ENCODE measurements around the gene PDE3A.
"Not testable (repeated sequence)": the region's sequence is repeated elsewhere in the genome, so short reads cannot be mapped to it uniquely, and the experiment has no call there.

The PDE3A gene

GRCh38 chr12:20560935-20561334 is 192.6 kb downstream of the PDE3A start:
- no peak for DNase-seq

GRCh38 chr12:20561871-20562270 is 193.5 kb downstream of the PDE3A start:
- DNase-seq = no peak

- no peak for DNase-seq
Measured at GRCh38 chr12:20567413-20567812, 199.1 kb downstream of the PDE3A start.

GRCh38 chr12:20572451-20572850 is 204.1 kb downstream of the PDE3A start:
- no peak for DNase-seq

- DNase-seq = no peak
Measured at GRCh38 chr12:20576528-20576927, 208.2 kb downstream of the PDE3A start.

GRCh38 chr12:20577054-20577453 is 208.7 kb downstream of the PDE3A start:
- no peak for DNase-seq

- DNase-seq = no peak
Measured at GRCh38 chr12:20578142-20578541, 209.8 kb downstream of the PDE3A start.

GRCh38 chr12:20585055-20585625 is 216.8 kb downstream of the PDE3A start:
- DNase-seq = no peak

- DNase-seq = no peak
Measured at GRCh38 chr12:20585913-20586312, 217.6 kb downstream of the PDE3A start.

- peak; percentile 85 for DNase-seq
Measured at GRCh38 chr12:20588042-20588441, 219.7 kb downstream of the PDE3A start.

- DNase-seq = no peak
Measured at GRCh38 chr12:20590570-20590969, 222.2 kb downstream of the PDE3A start.

GRCh38 chr12:20592556-20592955 is 224.2 kb downstream of the PDE3A start:
- DNase-seq = no peak

GRCh38 chr12:20593611-20594010 is 225.3 kb downstream of the PDE3A start:
- DNase-seq = no peak

- DNase-seq = no peak
Measured at GRCh38 chr12:20596061-20596460, 227.7 kb downstream of the PDE3A start.

GRCh38 chr12:20599757-20600156 is 231.4 kb downstream of the PDE3A start:
- DNase-seq = no peak

- no peak for DNase-seq
Measured at GRCh38 chr12:20601668-20602280, 233.4 kb downstream of the PDE3A start.

- no peak for DNase-seq
Measured at GRCh38 chr12:20602641-20603391, 234.5 kb downstream of the PDE3A start.

- no peak for DNase-seq
Measured at GRCh38 chr12:20604408-20605067, 236.2 kb downstream of the PDE3A start.

GRCh38 chr12:20615020-20615419 is 246.7 kb downstream of the PDE3A start:
- not testable (repeated sequence) for DNase-seq

- no peak for DNase-seq
Measured at GRCh38 chr12:20616093-20616492, 247.8 kb downstream of the PDE3A start.

- DNase-seq = no peak
Measured at GRCh38 chr12:20620261-20620660, 251.9 kb downstream of the PDE3A start.

GRCh38 chr12:20624718-20625117 is 256.4 kb downstream of the PDE3A start:
- no peak for DNase-seq

- no peak for DNase-seq
Measured at GRCh38 chr12:20625531-20625930, 257.2 kb downstream of the PDE3A start.

Measured in NCI-H1048 (cell line).